Ecto neural progenitor cell (in vitro differentiated cells): ENCODE results near the gene NEK4.
"Not testable (repeated sequence)": the region's sequence is repeated elsewhere in the genome, so short reads cannot be mapped to it uniquely, and the experiment has no call there.

Experiments
- DNase-seq: peaks from one replicate; pipeline ENCODE4 v3.0.0-alpha.2; 2018; ENCODE audit warnings: low spot score

The NEK4 gene

GRCh38 chr3:52777959-52778805, 7.4 kb upstream of the NEK4 start:
- DNase-seq = peak; percentile 29

GRCh38 chr3:52777127-52777958, 6.6 kb upstream of the NEK4 start, which contains the start of gene ITIH1:
TSS of gene ITIH1 (plus strand) at chr3:52777599. CDS start at chr3:52777616, 17 bp downstream.
- DNase-seq = peak; percentile 27

- DNase-seq = not testable (repeated sequence)
These were observed 5.7 kb upstream of the NEK4 start for GRCh38 chr3:52776486-52776885.

GRCh38 chr3:52775877-52776276, 5.1 kb upstream of the NEK4 start:
- DNase-seq = peak; percentile 32

- DNase-seq = peak; percentile 38
These were observed 4.4 kb upstream of the NEK4 start for GRCh38 chr3:52774901-52775864.

- DNase-seq = peak; percentile 41
These were observed 3.5 kb upstream of the NEK4 start for GRCh38 chr3:52774066-52774713.

- DNase-seq = peak; percentile 40
These were observed 2.8 kb upstream of the NEK4 start for GRCh38 chr3:52773361-52774065.

GRCh38 chr3:52771702-52772101, 962 bp upstream of the NEK4 start:
- no peak for DNase-seq

GRCh38 chr3:52771334-52771681, 568 bp upstream of the NEK4 start:
- DNase-seq = no peak

GRCh38 chr3:52769786-52770455, 819 bp downstream of the NEK4 start:
- no peak for DNase-seq

- DNase-seq = no peak
These were observed 7.3 kb downstream of the NEK4 start for GRCh38 chr3:52763466-52763865.

GRCh38 chr3:52756141-52756540, 14.6 kb downstream of the NEK4 start:
- DNase-seq = no peak

- DNase-seq = no peak
These were observed 16.4 kb downstream of the NEK4 start for GRCh38 chr3:52754373-52754772.

- DNase-seq = no peak
These were observed 18.6 kb downstream of the NEK4 start for GRCh38 chr3:52752045-52752660.

- DNase-seq = no peak
These were observed 27.0 kb downstream of the NEK4 start for GRCh38 chr3:52743721-52744120.

- no peak for DNase-seq
These were observed 27.6 kb downstream of the NEK4 start for GRCh38 chr3:52743152-52743551.

- DNase-seq = no peak
These were observed 28.2 kb downstream of the NEK4 start for GRCh38 chr3:52742418-52743041.

GRCh38 chr3:52739730-52740129, 31.0 kb downstream of the NEK4 start:
- DNase-seq = no peak

GRCh38 chr3:52733256-52733891, 37.4 kb downstream of the NEK4 start:
- DNase-seq = no peak
